Stimulated activated CD8-positive, alpha-beta memory T cell treated with anti-CD3 and anti-CD28 coated beads, Interleukin-12 subunit alpha, Interleukin-12 subunit beta, amount 100 ng/mL, for 4 hours (primary cell): ENCODE measurements around the gene SAMD3.
"Not testable (repeated sequence)": the region's sequence is repeated elsewhere in the genome, so short reads cannot be mapped to it uniquely, and the experiment has no call there.

ENCODE experiments used
- DNase-seq: peaks from one replicate; pipeline ENCODE4 v3.0.0-alpha.2; 2020; ENCODE audit warnings: low read depth

Gene SAMD3

GRCh38 chr6:130129762-130130246 is 92.9 kb downstream of the SAMD3 start:
- DNase-seq, result no peak

GRCh38 chr6:130128326-130128725 is 94.4 kb downstream of the SAMD3 start:
- no peak for DNase-seq

DNA sequence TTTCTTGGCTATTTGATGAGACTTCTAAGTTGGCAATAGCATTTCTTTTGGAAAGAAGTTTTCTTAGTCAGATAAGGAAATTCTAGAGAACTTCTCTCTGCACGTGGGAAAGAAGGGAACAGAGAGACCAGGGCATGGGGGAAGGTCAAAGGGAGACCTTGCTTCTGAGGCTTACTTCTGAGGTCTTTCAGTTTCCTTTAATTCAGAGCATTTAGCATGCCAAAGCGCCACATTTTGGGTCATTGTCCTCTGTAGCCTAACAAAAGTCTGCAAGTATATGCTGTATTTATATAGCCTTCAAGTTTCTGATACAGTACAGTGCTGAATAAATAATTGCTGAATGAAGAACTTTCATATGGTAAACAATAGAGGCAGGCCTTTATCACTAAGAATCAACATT is 95.6 kb downstream of the SAMD3 start:
- DNase-seq, result no peak

- DNase-seq, result no peak
These were observed 100.5 kb downstream of the SAMD3 start for GRCh38 chr6:130122243-130122642.

DNA sequence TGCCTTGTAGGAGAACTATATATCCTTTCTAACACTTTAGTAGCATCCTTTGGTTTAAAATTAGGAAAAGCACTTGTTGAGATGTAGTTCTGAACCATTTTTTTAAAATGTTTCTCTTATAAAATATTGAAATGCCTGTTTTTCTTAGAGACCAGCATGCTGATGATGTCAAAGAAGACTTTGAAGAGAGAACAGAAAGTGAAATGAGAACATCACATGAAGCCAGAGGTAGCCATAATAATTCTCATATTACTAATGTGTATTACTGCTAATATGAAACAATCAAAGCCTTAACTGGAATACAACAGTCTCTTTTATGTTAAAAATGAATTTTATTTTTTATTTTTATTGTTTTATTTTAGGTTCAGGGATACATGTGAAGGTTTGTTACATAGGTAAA is 102.0 kb downstream of the SAMD3 start:
- no peak for DNase-seq

DNA sequence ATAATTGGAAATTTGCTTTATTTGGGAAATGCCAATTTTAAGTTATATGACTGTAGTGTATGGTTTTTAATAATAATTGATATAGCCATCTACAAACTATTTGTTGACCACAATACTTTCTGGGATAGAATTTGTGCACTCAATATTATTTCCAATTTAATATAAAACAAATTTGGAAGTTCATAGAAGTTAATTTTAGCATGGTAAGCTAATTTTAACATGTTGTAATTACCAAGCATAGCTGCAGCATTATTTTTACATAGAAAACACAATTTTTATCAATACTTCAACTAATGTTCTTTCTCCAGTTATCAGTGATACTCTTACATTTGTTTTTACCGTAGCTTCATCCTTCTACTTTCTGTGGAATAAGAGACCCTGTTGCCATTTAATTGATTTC is 103.5 kb downstream of the SAMD3 start:
- DNase-seq, result no peak

DNA sequence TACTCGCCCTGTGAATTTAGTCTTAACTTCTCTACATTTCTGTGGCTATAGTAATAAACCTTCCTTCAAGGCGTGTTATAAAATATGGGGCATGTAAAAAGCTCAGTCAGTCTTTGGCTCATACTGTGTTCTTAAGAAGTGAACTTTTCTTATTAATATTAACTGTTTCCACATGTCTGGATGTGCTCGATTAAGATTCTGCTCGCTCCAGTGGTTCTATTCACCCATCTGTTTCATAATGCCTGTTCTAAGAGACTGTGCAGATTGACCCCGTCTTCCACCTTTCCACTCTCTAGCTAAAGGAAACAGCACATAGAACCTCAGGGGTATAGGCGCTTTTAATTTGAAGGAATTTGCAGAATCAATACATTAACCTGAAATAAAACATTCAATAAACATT is 104.5 kb downstream of the SAMD3 start:
- DNase-seq, result no peak

GRCh38 chr6:130117187-130117701 is 105.5 kb downstream of the SAMD3 start:
- not testable (repeated sequence) for DNase-seq

DNA sequence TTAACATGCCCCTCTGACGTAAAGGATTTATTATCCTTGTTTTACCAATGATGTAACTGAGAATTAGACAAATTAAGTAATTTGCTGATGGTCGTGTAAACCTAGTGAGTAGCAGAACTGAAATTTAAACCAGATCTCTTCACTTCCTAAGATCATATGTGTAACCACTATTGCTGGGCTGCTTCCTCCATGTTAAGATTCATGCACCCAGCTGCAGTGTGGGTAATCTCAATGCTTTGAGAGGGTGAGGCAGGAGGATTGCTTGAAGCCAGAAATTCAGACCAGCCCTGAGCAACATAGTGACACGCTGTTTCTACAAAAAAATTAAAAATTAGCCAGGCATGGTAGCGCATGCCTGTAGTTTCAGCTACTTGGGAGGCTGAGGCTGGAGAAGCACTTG is 106.5 kb downstream of the SAMD3 start:
- no peak for DNase-seq

- DNase-seq, result no peak
These were observed 107.7 kb downstream of the SAMD3 start for GRCh38 chr6:130115036-130115435.

GRCh38 chr6:130113201-130113710 is 109.5 kb downstream of the SAMD3 start:
- DNase-seq, result no peak

- no peak for DNase-seq
These were observed 111.7 kb downstream of the SAMD3 start for GRCh38 chr6:130111031-130111430.

DNA sequence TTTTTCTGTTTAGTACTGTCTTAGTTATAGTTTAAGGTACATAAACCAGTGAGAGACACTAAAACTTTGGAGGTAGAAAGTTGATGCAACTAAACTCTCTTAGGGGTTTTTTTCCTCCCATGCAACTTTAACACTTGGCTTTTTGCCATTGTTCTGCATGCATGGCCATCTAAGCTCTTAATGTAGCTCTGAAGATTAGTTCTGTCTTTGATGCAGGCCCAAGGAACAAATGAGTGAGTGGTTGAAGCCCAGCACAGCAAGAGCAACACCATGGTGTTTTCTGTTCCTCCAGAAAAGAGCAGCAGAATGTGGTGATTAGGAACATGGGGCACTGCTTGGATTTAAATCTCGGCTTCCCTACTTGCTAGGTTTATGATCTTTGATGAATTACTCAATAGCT is 115.0 kb downstream of the SAMD3 start:
- no peak for DNase-seq

GRCh38 chr6:130105996-130106704 is 116.6 kb downstream of the SAMD3 start:
- DNase-seq, result no peak

GRCh38 chr6:130099119-130099518 is 123.6 kb downstream of the SAMD3 start:
- DNase-seq, result no peak

- DNase-seq, result no peak
These were observed 124.4 kb downstream of the SAMD3 start for GRCh38 chr6:130098317-130098716.
